SK-N-MC (cell line): Measurements from ENCODE around the gene TRRAP.

Experiments used
- EZH2 ChIP-seq: fragments of 200-600 bp; sonication (generic); IDR thresholded peaks from one replicate; pipeline ENCODE4 v1.6.1; 2017; ENCODE audit warnings: antibody characterized with exemption
- POLR2AphosphoS5 ChIP-seq: IDR thresholded peaks from 2 replicates; pipeline ENCODE4 v1.6.1; 2012; ENCODE audit warnings: mild to moderate bottlenecking, low read depth, low read length, borderline replicate concordance

- TF ChIP-seq POLR2AphosphoS5 (no peak), EZH2 (no peak)
Observed at GRCh38 chr7:98852826-98853225, 25.5 kb upstream of the TRRAP start.
